Lower lobe of right lung (tissue), 2 donors: ENCODE data around the gene CEBPZ. TPM values are rescaled to one million over a fixed set of nuclear protein-coding genes. Genes with fewer than 3 reads are reported as not detected.

Experiments
- ATAC-seq, 2 donors: fragments of 200-7000 bp; cut with Tn5 transposase; one replicate each; pipeline ENCODE4 v1.9.1; 2020 to 2022; ENCODE audit warnings: mild to moderate bottlenecking in 2 of 2, moderate library complexity in 2 of 2
- DNase-seq: peaks from one replicate; pipeline ENCODE4 v3.0.0-alpha.2; 2020
- H3K27ac ChIP-seq: fragments of 200-600 bp; one replicate; pipeline ENCODE4 v1.8.0; 2022
- H3K27me3 ChIP-seq: fragments of 200-600 bp; one replicate; pipeline ENCODE4 v1.8.0; 2022; ENCODE audit warnings: low read depth
- H3K36me3 ChIP-seq: fragments of 200-600 bp; one replicate; pipeline ENCODE4 v1.8.0; 2022; ENCODE audit warnings: mild to moderate bottlenecking
- H3K4me1 ChIP-seq: fragments of 200-600 bp; one replicate; pipeline ENCODE4 v1.8.0; 2022
- H3K4me3 ChIP-seq: fragments of 200-600 bp; one replicate; pipeline ENCODE4 v1.8.0; 2022; ENCODE audit warnings: mild to moderate bottlenecking
- H3K9me3 ChIP-seq: fragments of 200-600 bp; one replicate; pipeline ENCODE4 v1.8.0; 2022
- intact Hi-C: fragments of 100-400 bp; cut with DNase I; formaldehyde crosslinking; loops from one replicate; pipeline ENCODE4 v1.11.0; 2022
- total RNA-seq: library from RNA; stranded (reverse); fragmentation: NEBNext Ultra II Directional; extraction: Animal tissue kit (Norgen Biotek cat#: 25700); gene quantifications from one replicate; pipeline ENCODE4 v1.2.1, GENCODE V29; 2021
- TF ChIP-seq, protein P1 (sequence below): fragments of 200-600 bp; IDR thresholded peaks from one replicate; pipeline ENCODE4 v1.8.0; 2022; ENCODE audit warnings: antibody characterized with exemption, mild to moderate bottlenecking
- donor health status: DM: no; HTN: yes; CAD: no; lungs with severe emphysema.

Gene CEBPZ
- total RNA-seq, 1 donor from 2014 or later: 45.3 TPM

DNA sequence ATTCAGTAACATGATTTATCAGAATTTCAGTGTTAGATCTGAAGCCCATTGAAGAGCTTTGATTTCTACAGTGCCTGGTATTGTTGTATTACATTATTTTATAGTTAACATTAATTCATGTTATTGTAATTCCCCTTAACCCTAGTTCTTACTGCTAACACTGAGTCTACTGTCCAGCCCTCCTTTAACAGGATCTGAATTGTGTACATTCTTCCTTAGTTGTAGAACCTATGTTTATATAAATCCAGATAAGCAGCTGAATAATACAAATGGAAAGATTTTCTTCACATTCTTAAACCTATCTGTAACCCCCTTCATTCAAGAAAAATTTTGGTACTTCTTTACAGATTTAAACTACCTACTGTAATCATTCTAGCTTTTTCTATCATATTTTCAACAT is 14.8 kb upstream of the CEBPZ start:
- intact Hi-C loops: no loop called here
- no peak overlapping the region for H3K4me3 ChIP-seq
- no peaks in the 10 kb centered on the region for H3K9me3 ChIP-seq
- peaks cover 96% of the 10 kb centered on the region for H3K36me3 ChIP-seq
- no peak for ATAC-seq
- H3K4me1 ChIP-seq: no peaks in the 10 kb centered on the region
- H3K27ac ChIP-seq: no peak overlapping the region
- no peaks in the 10 kb centered on the region for H3K27me3 ChIP-seq
- DNase-seq: no peak
- TF ChIP-seq, protein P1, sequence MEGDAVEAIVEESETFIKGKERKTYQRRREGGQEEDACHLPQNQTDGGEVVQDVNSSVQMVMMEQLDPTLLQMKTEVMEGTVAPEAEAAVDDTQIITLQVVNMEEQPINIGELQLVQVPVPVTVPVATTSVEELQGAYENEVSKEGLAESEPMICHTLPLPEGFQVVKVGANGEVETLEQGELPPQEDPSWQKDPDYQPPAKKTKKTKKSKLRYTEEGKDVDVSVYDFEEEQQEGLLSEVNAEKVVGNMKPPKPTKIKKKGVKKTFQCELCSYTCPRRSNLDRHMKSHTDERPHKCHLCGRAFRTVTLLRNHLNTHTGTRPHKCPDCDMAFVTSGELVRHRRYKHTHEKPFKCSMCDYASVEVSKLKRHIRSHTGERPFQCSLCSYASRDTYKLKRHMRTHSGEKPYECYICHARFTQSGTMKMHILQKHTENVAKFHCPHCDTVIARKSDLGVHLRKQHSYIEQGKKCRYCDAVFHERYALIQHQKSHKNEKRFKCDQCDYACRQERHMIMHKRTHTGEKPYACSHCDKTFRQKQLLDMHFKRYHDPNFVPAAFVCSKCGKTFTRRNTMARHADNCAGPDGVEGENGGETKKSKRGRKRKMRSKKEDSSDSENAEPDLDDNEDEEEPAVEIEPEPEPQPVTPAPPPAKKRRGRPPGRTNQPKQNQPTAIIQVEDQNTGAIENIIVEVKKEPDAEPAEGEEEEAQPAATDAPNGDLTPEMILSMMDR: no peak

DNA sequence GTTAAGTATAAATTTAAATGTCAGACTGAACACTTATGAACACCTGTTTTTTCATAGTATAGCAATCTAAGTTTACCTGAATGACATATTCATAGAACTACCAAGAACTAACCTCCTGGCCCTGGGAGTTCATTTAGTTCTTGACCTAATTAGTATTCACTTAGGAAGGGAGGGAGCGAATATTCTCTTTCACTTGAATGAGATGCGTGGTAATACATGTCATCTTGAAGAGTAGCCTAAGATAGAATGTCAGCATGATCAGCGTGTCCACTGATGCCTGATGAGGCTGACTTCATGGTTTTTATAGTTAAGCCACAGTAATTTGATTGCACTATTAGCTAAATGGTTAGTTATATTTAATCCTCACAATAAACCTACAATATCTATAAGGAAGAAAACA is 13.4 kb upstream of the CEBPZ start:
- Histone ChIP-seq H3K36me3 (peaks cover 95% of the 10 kb centered on the region), H3K9me3 (no peaks in the 10 kb centered on the region), H3K27me3 (no peaks in the 10 kb centered on the region), H3K27ac (no peak overlapping the region), H3K4me1 (no peaks in the 10 kb centered on the region), H3K4me3 (no peak overlapping the region)
- DNase-seq (no peak), ATAC-seq (no peak)
- TF ChIP-seq, protein P1: no peak
- intact Hi-C loops: no loop called here

DNA sequence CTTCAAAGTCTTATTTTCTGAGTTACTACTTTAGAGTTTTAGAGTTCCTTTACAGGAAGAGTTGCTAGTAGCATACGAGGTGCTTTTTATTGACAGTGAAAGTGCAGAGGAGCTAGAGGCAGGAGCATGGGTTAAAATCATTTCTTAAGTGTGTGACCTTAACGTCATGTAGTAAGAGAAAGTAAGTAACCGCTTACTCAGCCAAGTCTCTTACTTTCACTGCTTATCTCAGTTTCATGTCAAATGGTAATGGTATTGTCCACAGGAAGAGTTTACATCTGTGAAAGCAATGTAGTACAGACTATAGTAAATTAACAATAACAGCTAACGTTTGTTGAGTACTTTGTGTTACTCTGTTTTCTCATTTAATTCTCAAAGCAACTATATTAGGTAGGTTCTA is 12.6 kb upstream of the CEBPZ start:
- Histone ChIP-seq H3K27ac (no peak overlapping the region), H3K9me3 (no peaks in the 10 kb centered on the region), H3K36me3 (peaks cover 97% of the 10 kb centered on the region), H3K4me3 (no peak overlapping the region), H3K27me3 (no peaks in the 10 kb centered on the region), H3K4me1 (no peaks in the 10 kb centered on the region)
- ATAC-seq: no peak
- DNase-seq: no peak
- intact Hi-C loops: no loop called here
- TF ChIP-seq, protein P1: no peak

DNA sequence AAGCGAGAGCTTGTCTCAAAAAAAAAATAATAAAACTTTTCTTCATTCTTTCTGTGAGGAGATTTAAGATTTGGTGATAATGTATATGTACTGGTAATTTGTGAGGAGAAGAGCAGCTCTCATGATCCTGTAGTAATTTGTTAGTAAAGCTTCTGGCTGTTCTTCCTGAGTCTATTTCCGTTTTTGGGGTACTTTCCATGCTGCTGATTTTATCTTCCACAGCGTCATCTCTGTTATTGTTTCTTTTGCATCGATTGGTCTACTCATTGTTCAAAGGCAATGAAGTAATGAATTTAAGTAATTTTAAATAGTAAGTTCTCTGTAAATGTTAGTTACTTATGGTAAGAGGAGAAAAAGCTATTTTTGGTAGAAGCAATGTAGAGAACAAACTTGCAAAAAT is 12.0 kb upstream of the CEBPZ start:
- intact Hi-C loops: no loop called here
- H3K36me3 ChIP-seq: peaks cover 97% of the 10 kb centered on the region
- TF ChIP-seq, protein P1: no peak
- H3K27ac ChIP-seq: no peak overlapping the region
- no peak overlapping the region for H3K4me3 ChIP-seq
- no peaks in the 10 kb centered on the region for H3K4me1 ChIP-seq
- no peaks in the 10 kb centered on the region for H3K27me3 ChIP-seq
- no peaks in the 10 kb centered on the region for H3K9me3 ChIP-seq
- no peak for ATAC-seq
- DNase-seq: no peak

DNA sequence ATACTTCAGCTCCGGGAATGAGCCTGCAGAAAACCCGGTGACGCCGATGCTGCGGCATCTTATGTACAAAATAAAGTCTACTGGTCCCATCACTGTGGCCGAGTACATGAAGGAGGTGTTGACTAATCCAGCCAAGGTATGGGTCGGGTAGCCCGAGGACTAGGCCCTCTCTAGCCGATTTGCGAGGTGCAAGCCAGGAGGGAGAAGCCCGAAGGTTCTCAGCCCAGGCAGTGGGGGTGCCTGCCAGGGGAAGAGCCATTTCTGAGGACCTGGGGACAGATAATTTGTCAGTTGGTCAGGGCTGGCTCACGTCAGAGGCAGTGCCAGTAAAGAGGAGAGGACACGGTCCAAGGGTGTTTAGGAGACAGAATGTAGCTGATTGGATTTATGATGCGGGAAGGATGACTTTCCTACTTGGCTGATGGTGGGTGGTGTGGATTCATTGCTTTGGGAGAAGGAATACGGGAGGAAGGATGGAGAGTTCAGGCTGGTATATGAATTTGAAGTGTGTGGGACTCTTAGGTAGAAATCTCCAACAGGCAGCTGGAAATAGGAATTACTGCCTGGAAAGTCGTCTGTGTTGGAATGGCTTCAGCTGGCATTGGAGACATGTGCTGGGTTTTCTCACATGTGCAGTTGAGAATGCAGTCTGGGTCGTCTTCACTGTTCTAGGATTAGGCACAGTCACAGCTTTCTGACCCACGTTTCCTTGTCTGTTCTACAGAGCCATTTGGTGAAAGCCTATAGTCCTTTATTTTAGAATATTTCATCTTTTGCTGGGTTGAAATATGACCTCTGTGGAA is 936 bp upstream of the CEBPZ start:
- peaks cover 38% of the 10 kb centered on the region for H3K36me3 ChIP-seq
- DNase-seq: peak; percentile 44
- no peaks in the 10 kb centered on the region for H3K9me3 ChIP-seq
- TF ChIP-seq, protein P1: no peak
- intact Hi-C loops: no loop called here
- peak overlapping the region; percentile 87 for H3K4me3 ChIP-seq
- H3K27me3 ChIP-seq: no peaks in the 10 kb centered on the region
- H3K4me1 ChIP-seq: peaks cover 25% of the 10 kb centered on the region
- peak; percentile 47 to 50 for ATAC-seq
- H3K27ac ChIP-seq: peak overlapping the region; percentile 94
